GM12891 (cell line): ENCODE results near the gene SMIM8. TPM values are rescaled to one million over a fixed set of nuclear protein-coding genes. Genes with fewer than 3 reads are reported as not detected.
A peak's percentile ranks its signal among the peaks of the same experiment; 100 is the strongest.

Experiments
- DNase-seq: peaks from one replicate; pipeline ENCODE4 v3.0.0; 2011; ENCODE audit warnings: low spot score; ENCODE audit not compliant: insufficient read length
- FAIRE-seq: peaks from 2 replicates; lab custom pipeline; 2011; peaks lifted over from hg19 to GRCh38; lab: Jason Lieb, UNC
- PAX5 ChIP-seq: IDR thresholded peaks from 2 replicates; pipeline ENCODE4 v1.6.1; 2011; ENCODE audit warnings: low read length, moderate library complexity, mild to moderate bottlenecking; ENCODE audit not compliant: insufficient read depth, severe bottlenecking
- POLR2A ChIP-seq: IDR thresholded peaks from 2 replicates; pipeline ENCODE4 v1.6.1; 2011; ENCODE audit warnings: low read depth, low read length, control low read depth
- POLR2AphosphoS5 ChIP-seq: IDR thresholded peaks from 2 replicates; pipeline ENCODE4 v1.6.1; 2011; ENCODE audit warnings: low read depth, low read length, control low read depth
- POU2F2 ChIP-seq: IDR thresholded peaks from 2 replicates; pipeline ENCODE4 v1.6.1; 2011; ENCODE audit warnings: low read depth, mild to moderate bottlenecking, control low read depth, low read length, moderate library complexity
- SPI1 ChIP-seq: IDR thresholded peaks from 2 replicates; pipeline ENCODE4 v1.6.1; 2011; ENCODE audit warnings: low read depth, low read length, control low read depth
- TAF1 ChIP-seq: IDR thresholded peaks from 2 replicates; pipeline ENCODE4 v1.6.1; 2011; ENCODE audit warnings: low read depth, low read length, control low read depth
- polyA plus RNA-seq: library from polyadenylated mRNA; unstranded; fragments of >200 nt; gene quantifications from one replicate; pipeline ENCODE4 v1.2.1, GENCODE V29; 2012; ENCODE audit warnings: low read depth, missing spikeins, inconsistent platforms; ENCODE audit not compliant: missing spikeins

The SMIM8 gene
- polyA plus RNA-seq: 5.2 TPM

GRCh38 chr6:87322304-87323212, at the start of gene SMIM8:
Gene SMIM8 (plus strand): TSS chr6:87322588. CDS start chr6:87337032, 14,444 bp downstream.
- peak; percentile 90 for FAIRE-seq
- DNase-seq: peak; percentile 90
- no peak for TF ChIP-seq SPI1
- peak; percentile 56; the same call in 1 of the 2 replicates for TF ChIP-seq POLR2AphosphoS5
- TF ChIP-seq POLR2A: peak; percentile 72
- TF ChIP-seq TAF1: 0 out of 2 replicates have a peak, but pooled peaks have one; percentile 27
- no peak for TF ChIP-seq POU2F2
- peak; percentile 54 for TF ChIP-seq PAX5

GRCh38 chr6:87274660-87275274, 47.6 kb upstream of the SMIM8 start:
- TF ChIP-seq POLR2A (no peak; the same call in 1 of the 2 replicates), TAF1 (no peak), SPI1 (no peak), POU2F2 (no peak)
- DNase-seq: no peak
- FAIRE-seq: no peak

GRCh38 chr6:87276624-87277023, 45.8 kb upstream of the SMIM8 start:
- TF ChIP-seq PAX5 (no peak), POLR2A (no peak), POU2F2 (no peak), TAF1 (no peak), POLR2AphosphoS5 (no peak; the same call in 1 of the 2 replicates), SPI1 (no peak)
- FAIRE-seq (peak; percentile 55), DNase-seq (no peak)

- no peak for TF ChIP-seq PAX5
- no peak for TF ChIP-seq SPI1
- no peak for TF ChIP-seq POLR2AphosphoS5
- no peak for TF ChIP-seq TAF1
- TF ChIP-seq POU2F2: no peak
- TF ChIP-seq POLR2A: no peak
- FAIRE-seq: no peak
- DNase-seq: no peak
These were observed 45.3 kb upstream of the SMIM8 start for GRCh38 chr6:87277123-87277522.

GRCh38 chr6:87279196-87279595, 43.2 kb upstream of the SMIM8 start:
- FAIRE-seq: peak; percentile 33
- DNase-seq: no peak
- TF ChIP-seq PAX5 (no peak), POLR2A (peak; percentile 26; the same call in 1 of the 2 replicates), SPI1 (no peak), POLR2AphosphoS5 (peak; percentile 27; the same call in 1 of the 2 replicates)

- TF ChIP-seq POU2F2 (no peak), SPI1 (no peak), TAF1 (no peak), POLR2AphosphoS5 (no peak), POLR2A (no peak), PAX5 (no peak)
- no peak for FAIRE-seq
- no peak for DNase-seq
These were observed 41.0 kb upstream of the SMIM8 start for GRCh38 chr6:87281426-87281825.

GRCh38 chr6:87282743-87283142, 39.6 kb upstream of the SMIM8 start:
- FAIRE-seq: no peak
- TF ChIP-seq TAF1 (no peak), POLR2A (no peak), SPI1 (no peak), POLR2AphosphoS5 (no peak), POU2F2 (no peak), PAX5 (no peak)

GRCh38 chr6:87283461-87283860, 38.9 kb upstream of the SMIM8 start:
- DNase-seq (no peak), FAIRE-seq (no peak)
- TF ChIP-seq SPI1: no peak
- TF ChIP-seq PAX5: no peak
- TF ChIP-seq TAF1: no peak
- no peak for TF ChIP-seq POU2F2
- no peak for TF ChIP-seq POLR2A
- no peak; the same call in 1 of the 2 replicates for TF ChIP-seq POLR2AphosphoS5

More at GRCh38 chr6:87282743-87283142, 39.6 kb upstream of the SMIM8 start:
- DNase-seq: no peak

- DNase-seq (no peak), FAIRE-seq (no peak)
- TF ChIP-seq POLR2A: no peak
- TF ChIP-seq POLR2AphosphoS5: no peak
- TF ChIP-seq PAX5: no peak
- no peak for TF ChIP-seq TAF1
- no peak for TF ChIP-seq SPI1
- no peak for TF ChIP-seq POU2F2
These were observed 35.1 kb upstream of the SMIM8 start for GRCh38 chr6:87287251-87287650.
